ENCODE data around the gene IFRD2.

Gene IFRD2

DNA sequence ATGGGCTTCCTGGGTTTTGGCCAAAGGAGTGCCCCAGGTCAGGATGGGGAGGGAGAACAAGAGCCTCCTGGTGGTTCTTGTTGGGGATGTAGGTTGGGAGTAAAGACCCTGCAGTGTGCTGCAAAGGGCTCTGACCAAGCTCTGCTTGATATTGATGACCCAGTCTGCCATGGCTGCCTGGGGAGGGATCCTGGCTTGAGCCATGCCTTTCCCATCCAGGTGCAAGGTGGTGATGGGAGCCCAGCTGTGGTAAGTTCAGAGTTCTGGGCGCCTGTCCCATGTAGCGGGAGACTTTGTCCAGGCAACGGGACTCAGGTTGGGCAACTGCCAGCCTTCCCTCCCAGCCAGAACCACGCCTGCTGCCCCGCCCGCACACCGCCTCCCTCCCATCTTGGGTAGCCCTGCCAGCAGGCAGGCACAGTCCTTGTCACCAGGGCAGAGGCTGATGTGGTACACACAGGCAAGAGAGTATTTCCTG, 53.6 kb downstream of the IFRD2 start:
- no peak overlapping the region for H3K4me2 ChIP-seq (ENCODE audit: low read length)
- no peak overlapping the region for H4K5ac ChIP-seq (ENCODE audit: low read length)
- no peak overlapping the region for H2BK120ac ChIP-seq (ENCODE audit: low read depth, low read length)
- H3K36me3 ChIP-seq (ENCODE audit: control insufficient read depth, insufficient read depth, low read length) = no peaks in the 10 kb centered on the region
- WGBS (ENCODE audit: extremely low coverage, insufficient coverage, low lambda C conversion rate) = no CpG with 5 or more reads among the region's 7 CpGs
- H3K27ac ChIP-seq (ENCODE audit: low read depth, low read length) = no peak overlapping the region
- H3K56ac ChIP-seq (ENCODE audit: low read length) = peak overlapping the region; percentile 98
- no peak overlapping the region for H2BK15ac ChIP-seq (replicated peaks; ENCODE audit: low read depth)
- no peak overlapping the region for H2BK5ac ChIP-seq (ENCODE audit: low read length)
- no peak overlapping the region for H3K4me3 ChIP-seq (ENCODE audit: low read length)
- peak overlapping the region; percentile 98 for H3K9ac ChIP-seq (ENCODE audit: low read length)
- H3K4ac ChIP-seq (ENCODE audit: low read depth, low read length) = peak overlapping the region; percentile 57
- H3K4me1 ChIP-seq (ENCODE audit: control insufficient read depth, low read depth, low read length) = peaks cover 39% of the 10 kb centered on the region
- no peak overlapping the region for H2AK5ac ChIP-seq (ENCODE audit: low read length)
- H3K27me3 ChIP-seq (ENCODE audit: insufficient read depth, low read length, poor library complexity) = no peaks in the 10 kb centered on the region
- H3K79me1 ChIP-seq (ENCODE audit: low read length) = peaks cover 36% of the 10 kb centered on the region
- H3K23ac ChIP-seq (ENCODE audit: low read length) = no peak overlapping the region
- no peak overlapping the region for H4K8ac ChIP-seq (ENCODE audit: low read depth, low read length)
- peaks cover 68% of the 10 kb centered on the region for H3K79me2 ChIP-seq (ENCODE audit: control insufficient read depth, insufficient read depth, low read length)
- peak; percentile 57 for DNase-seq
- peak overlapping the region; percentile 11 for H3K18ac ChIP-seq (ENCODE audit: low read length)

DNA sequence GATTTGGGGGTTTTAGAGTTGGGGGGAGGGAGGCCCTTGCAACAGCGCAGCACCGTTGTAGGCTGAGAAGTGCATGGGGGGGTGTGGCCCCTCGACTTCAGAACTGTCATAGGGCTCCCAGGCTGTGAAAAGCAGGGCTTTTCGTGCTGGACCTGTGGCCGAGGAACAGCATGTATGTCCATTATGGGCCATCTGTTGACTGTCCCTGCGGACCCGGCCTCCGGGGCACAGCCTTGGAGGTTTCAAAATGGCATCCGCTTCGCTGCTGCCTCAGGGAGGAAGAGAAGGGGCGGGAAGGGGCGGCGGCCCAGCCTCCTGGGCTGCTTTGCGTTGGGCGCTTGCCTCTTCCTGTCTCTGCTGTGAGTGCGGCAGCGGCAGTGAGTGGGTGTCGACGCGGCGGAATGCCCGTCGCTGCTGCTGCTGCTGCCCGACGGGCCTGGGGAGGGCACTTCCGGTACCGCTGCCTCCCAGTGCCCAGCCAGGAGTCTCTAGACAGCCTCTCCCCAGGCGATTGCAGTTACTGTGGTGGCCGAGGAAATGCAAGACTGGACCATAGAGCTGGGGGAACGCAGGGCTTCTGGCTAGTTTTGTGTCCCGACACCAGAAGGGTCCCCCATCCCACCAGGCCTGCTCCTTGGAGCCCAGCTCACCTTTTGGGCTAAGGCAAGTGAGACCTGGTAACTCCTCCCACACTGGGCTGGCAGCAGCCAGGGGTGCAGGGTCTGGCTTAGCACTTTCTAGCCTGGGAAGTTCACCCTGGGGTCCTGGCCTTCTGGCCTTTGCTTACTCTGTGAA, 54.3 kb downstream of the IFRD2 start:
- H3K4me1 ChIP-seq (ENCODE audit: control insufficient read depth, low read depth, low read length) = peaks cover 35% of the 10 kb centered on the region
- no CpG with 5 or more reads among the region's 31 CpGs for WGBS (ENCODE audit: extremely low coverage, insufficient coverage, low lambda C conversion rate)

More for the DNA sequence above, 54.3 kb downstream of the IFRD2 start:
- DNase-seq = peak; percentile 90
- no peak overlapping the region for H2BK15ac ChIP-seq (replicated peaks; ENCODE audit: low read depth)
- H4K8ac ChIP-seq (ENCODE audit: low read depth, low read length) = no peak overlapping the region
- peaks cover 62% of the 10 kb centered on the region for H3K79me2 ChIP-seq (ENCODE audit: control insufficient read depth, insufficient read depth, low read length)
- peak overlapping the region; percentile 88 for H2BK5ac ChIP-seq (ENCODE audit: low read length)
- H3K27ac ChIP-seq (ENCODE audit: low read depth, low read length) = peak overlapping the region; percentile 60
- H3K4ac ChIP-seq (ENCODE audit: low read depth, low read length) = peak overlapping the region; percentile 57
- H4K5ac ChIP-seq (ENCODE audit: low read length) = no peak overlapping the region
- H3K23ac ChIP-seq (ENCODE audit: low read length) = no peak overlapping the region
- peak overlapping the region; percentile 98 for H3K56ac ChIP-seq (ENCODE audit: low read length)
- no peaks in the 10 kb centered on the region for H3K36me3 ChIP-seq (ENCODE audit: control insufficient read depth, insufficient read depth, low read length)
- peak overlapping the region; percentile 96 for H3K4me3 ChIP-seq (ENCODE audit: low read length)
- peak overlapping the region; percentile 98 for H3K4me2 ChIP-seq (ENCODE audit: low read length)
- peak overlapping the region; percentile 22 for H3K18ac ChIP-seq (ENCODE audit: low read length)
- peak overlapping the region; percentile 10 for H2BK120ac ChIP-seq (ENCODE audit: low read depth, low read length)
- H3K9ac ChIP-seq (ENCODE audit: low read length) = peak overlapping the region; percentile 98
- peaks cover 33% of the 10 kb centered on the region for H3K79me1 ChIP-seq (ENCODE audit: low read length)
- peak overlapping the region; percentile 61 for H2AK5ac ChIP-seq (ENCODE audit: low read length)
- H3K27me3 ChIP-seq (ENCODE audit: insufficient read depth, low read length, poor library complexity) = no peaks in the 10 kb centered on the region

Measured in mesendoderm (in vitro differentiated cells).